Neural cell (in vitro differentiated cells): ENCODE data around the gene SERPINB6. TPM values are rescaled to one million over a fixed set of nuclear protein-coding genes. Genes with fewer than 3 reads are reported as not detected.

ENCODE experiments used
- H2AFZ ChIP-seq: fragments of 200-600, 300-800 bp; sonication (generic), shearing (Covaris generic); 2 replicates; pipeline ENCODE4 v1.6.0; 2014; ENCODE audit warnings: low read depth, mild to moderate bottlenecking, antibody characterized with exemption, low read length, moderate library complexity
- H3F3A ChIP-seq: fragments of 200-600 bp; shearing (Covaris generic); 2 replicates; pipeline ENCODE4 v1.6.1; 2016; ENCODE audit warnings: mild to moderate bottlenecking, moderate library complexity, mixed read lengths, antibody characterized with exemption, low read length; ENCODE audit not compliant: insufficient read depth, poor library complexity, severe bottlenecking
- H3K27ac ChIP-seq: fragments of 200-600, 300-800 bp; sonication (generic), shearing (Covaris generic); 2 replicates; pipeline ENCODE4 v1.5.1; 2014; ENCODE audit warnings: mild to moderate bottlenecking, low read length, moderate library complexity
- H3K27me3 ChIP-seq: fragments of 300-800, 200-600 bp; sonication (generic), shearing (Covaris generic); 2 replicates; pipeline ENCODE4 v1.6.0; 2014; ENCODE audit warnings: mild to moderate bottlenecking, low read depth, low read length, moderate library complexity; ENCODE audit not compliant: insufficient read depth
- H3K36me3 ChIP-seq: fragments of 300-800, 200-600 bp; sonication (generic), shearing (Covaris generic); 2 replicates; pipeline ENCODE4 v1.5.1; 2014; ENCODE audit warnings: mild to moderate bottlenecking, antibody characterized with exemption, low read length, moderate library complexity; ENCODE audit not compliant: insufficient read depth
- H3K4me2 ChIP-seq: fragments of 300-800, 200-600 bp; sonication (generic), shearing (Covaris generic); 2 replicates; pipeline ENCODE4 v1.6.0; 2014; ENCODE audit warnings: mild to moderate bottlenecking, low read length
- H3K4me3 ChIP-seq: fragments of 300-800, 200-600 bp; sonication (generic), shearing (Covaris generic); 2 replicates; pipeline ENCODE4 v1.5.1; 2014; ENCODE audit warnings: mild to moderate bottlenecking, low read length, moderate library complexity
- H3K79me2 ChIP-seq: fragments of 200-600 bp; shearing (Covaris generic); replicated peaks from 2 replicates; pipeline ENCODE4 v1.6.0; 2014; ENCODE audit warnings: mild to moderate bottlenecking, low read length, moderate library complexity; ENCODE audit not compliant: insufficient read depth
- H3K9ac ChIP-seq: fragments of 300-800, 200-600 bp; sonication (generic), shearing (Covaris generic); 2 replicates; pipeline ENCODE4 v1.6.1; 2016; ENCODE audit warnings: mild to moderate bottlenecking, low read length, mixed read lengths
- H3K9me2 ChIP-seq: fragments of 200-600 bp; shearing (Covaris generic); 2 replicates; pipeline ENCODE4 v1.6.1; 2016; ENCODE audit warnings: mild to moderate bottlenecking, low read length, mixed read lengths; ENCODE audit not compliant: insufficient read depth
- H3K9me3 ChIP-seq: fragments of 200-600, 300-800 bp; sonication (generic), shearing (Covaris generic); 2 replicates; pipeline ENCODE4 v1.6.1; 2016; ENCODE audit warnings: mild to moderate bottlenecking, mixed run types, low read length, moderate library complexity, mixed read lengths
- H4K20me1 ChIP-seq: fragments of 200-600 bp; shearing (Covaris generic); 2 replicates; pipeline ENCODE4 v1.6.1; 2016; ENCODE audit warnings: mild to moderate bottlenecking, mixed run types; ENCODE audit not compliant: insufficient read depth
- EP300 ChIP-seq: fragments of 450-650 bp; conservative IDR thresholded peaks from 2 replicates; pipeline ENCODE4 v1.6.1; 2014; ENCODE audit warnings: antibody characterized with exemption, mild to moderate bottlenecking, moderate library complexity; ENCODE audit not compliant: poor library complexity, severe bottlenecking
- EZH2 ChIP-seq: fragments of 200-600, 300-800 bp; shearing (Covaris generic), sonication (generic); IDR thresholded peaks from 2 replicates; pipeline ENCODE4 v1.6.1; 2014; ENCODE audit warnings: antibody characterized with exemption, low read length, borderline replicate concordance, mild to moderate bottlenecking; ENCODE audit not compliant: insufficient read depth, poor library complexity, severe bottlenecking
- MXI1 ChIP-seq: fragments of 450-650 bp; conservative IDR thresholded peaks from 2 replicates; pipeline ENCODE4 v1.6.1; 2014; ENCODE audit warnings: antibody characterized with exemption, mild to moderate bottlenecking; ENCODE audit not compliant: poor library complexity, severe bottlenecking
- POLR2AphosphoS5 ChIP-seq: IDR thresholded peaks from 2 replicates; pipeline ENCODE4 v1.6.1; 2012
- RAD21 ChIP-seq: fragments of 450-650 bp; conservative IDR thresholded peaks from 2 replicates; pipeline ENCODE4 v1.6.1; 2014; ENCODE audit warnings: antibody characterized with exemption, mild to moderate bottlenecking, moderate library complexity
- SMC3 ChIP-seq: fragments of 450-650 bp; conservative IDR thresholded peaks from 2 replicates; pipeline ENCODE4 v1.6.1; 2014; ENCODE audit warnings: antibody characterized with exemption, mild to moderate bottlenecking, moderate library complexity; ENCODE audit not compliant: poor library complexity
- TAF1 ChIP-seq: IDR thresholded peaks from 2 replicates; pipeline ENCODE4 v1.6.1; 2012; ENCODE audit warnings: low read depth
- polyA plus RNA-seq: library from polyadenylated mRNA; depleted of rRNA; stranded (reverse); fragments of >200 nt; gene quantifications from 2 replicates; pipeline ENCODE4 v1.2.3, GENCODE V29; 2014
- TF ChIP-seq, protein P1 (sequence below): fragments of 450-650 bp; IDR thresholded peaks from 2 replicates; pipeline ENCODE4 v1.5.1; 2014; ENCODE audit warnings: antibody characterized with exemption, mild to moderate bottlenecking, moderate library complexity; ENCODE audit not compliant: poor library complexity, severe bottlenecking
- TF ChIP-seq, protein P2 (sequence below): IDR thresholded peaks from 2 replicates; pipeline ENCODE4 v1.6.1; 2012; ENCODE audit warnings: borderline replicate concordance

The SERPINB6 gene
- polyA plus RNA-seq, 1 donor from 2014 or later, result 2.3 TPM

DNA sequence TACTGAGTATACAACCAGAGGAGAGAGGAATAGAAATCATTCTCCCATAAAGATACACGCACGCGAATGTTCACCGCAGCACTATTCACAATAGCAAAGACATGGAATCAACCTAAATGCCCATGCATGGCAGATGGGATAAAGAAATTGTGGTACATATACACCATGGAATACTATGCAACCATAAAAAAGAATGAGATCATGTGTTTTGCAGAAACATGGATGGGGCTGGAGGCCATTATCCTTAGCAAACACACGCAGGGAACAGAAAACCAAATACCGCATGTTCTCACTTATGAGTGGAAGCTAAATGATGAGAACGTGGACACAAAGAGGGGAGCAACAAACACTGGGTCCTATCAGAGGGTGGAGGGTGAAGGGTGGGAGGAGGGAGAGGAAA lies 3.4 kb downstream of the SERPINB6 start:
- H3K4me3 ChIP-seq, result no peak overlapping the region
- no peak for TF ChIP-seq TAF1
- TF ChIP-seq, protein P1, sequence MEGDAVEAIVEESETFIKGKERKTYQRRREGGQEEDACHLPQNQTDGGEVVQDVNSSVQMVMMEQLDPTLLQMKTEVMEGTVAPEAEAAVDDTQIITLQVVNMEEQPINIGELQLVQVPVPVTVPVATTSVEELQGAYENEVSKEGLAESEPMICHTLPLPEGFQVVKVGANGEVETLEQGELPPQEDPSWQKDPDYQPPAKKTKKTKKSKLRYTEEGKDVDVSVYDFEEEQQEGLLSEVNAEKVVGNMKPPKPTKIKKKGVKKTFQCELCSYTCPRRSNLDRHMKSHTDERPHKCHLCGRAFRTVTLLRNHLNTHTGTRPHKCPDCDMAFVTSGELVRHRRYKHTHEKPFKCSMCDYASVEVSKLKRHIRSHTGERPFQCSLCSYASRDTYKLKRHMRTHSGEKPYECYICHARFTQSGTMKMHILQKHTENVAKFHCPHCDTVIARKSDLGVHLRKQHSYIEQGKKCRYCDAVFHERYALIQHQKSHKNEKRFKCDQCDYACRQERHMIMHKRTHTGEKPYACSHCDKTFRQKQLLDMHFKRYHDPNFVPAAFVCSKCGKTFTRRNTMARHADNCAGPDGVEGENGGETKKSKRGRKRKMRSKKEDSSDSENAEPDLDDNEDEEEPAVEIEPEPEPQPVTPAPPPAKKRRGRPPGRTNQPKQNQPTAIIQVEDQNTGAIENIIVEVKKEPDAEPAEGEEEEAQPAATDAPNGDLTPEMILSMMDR, result no peak
- TF ChIP-seq, protein P2, sequence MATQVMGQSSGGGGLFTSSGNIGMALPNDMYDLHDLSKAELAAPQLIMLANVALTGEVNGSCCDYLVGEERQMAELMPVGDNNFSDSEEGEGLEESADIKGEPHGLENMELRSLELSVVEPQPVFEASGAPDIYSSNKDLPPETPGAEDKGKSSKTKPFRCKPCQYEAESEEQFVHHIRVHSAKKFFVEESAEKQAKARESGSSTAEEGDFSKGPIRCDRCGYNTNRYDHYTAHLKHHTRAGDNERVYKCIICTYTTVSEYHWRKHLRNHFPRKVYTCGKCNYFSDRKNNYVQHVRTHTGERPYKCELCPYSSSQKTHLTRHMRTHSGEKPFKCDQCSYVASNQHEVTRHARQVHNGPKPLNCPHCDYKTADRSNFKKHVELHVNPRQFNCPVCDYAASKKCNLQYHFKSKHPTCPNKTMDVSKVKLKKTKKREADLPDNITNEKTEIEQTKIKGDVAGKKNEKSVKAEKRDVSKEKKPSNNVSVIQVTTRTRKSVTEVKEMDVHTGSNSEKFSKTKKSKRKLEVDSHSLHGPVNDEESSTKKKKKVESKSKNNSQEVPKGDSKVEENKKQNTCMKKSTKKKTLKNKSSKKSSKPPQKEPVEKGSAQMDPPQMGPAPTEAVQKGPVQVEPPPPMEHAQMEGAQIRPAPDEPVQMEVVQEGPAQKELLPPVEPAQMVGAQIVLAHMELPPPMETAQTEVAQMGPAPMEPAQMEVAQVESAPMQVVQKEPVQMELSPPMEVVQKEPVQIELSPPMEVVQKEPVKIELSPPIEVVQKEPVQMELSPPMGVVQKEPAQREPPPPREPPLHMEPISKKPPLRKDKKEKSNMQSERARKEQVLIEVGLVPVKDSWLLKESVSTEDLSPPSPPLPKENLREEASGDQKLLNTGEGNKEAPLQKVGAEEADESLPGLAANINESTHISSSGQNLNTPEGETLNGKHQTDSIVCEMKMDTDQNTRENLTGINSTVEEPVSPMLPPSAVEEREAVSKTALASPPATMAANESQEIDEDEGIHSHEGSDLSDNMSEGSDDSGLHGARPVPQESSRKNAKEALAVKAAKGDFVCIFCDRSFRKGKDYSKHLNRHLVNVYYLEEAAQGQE, result no peak
- no peak for TF ChIP-seq EZH2
- no peaks in the 10 kb centered on the region for H3K9me2 ChIP-seq
- no peaks in the 10 kb centered on the region for H3K36me3 ChIP-seq
- H3K79me2 ChIP-seq, result no peaks in the 10 kb centered on the region
- H2AFZ ChIP-seq, result no peak overlapping the region
- no peaks in the 10 kb centered on the region for H4K20me1 ChIP-seq
- no peaks in the 10 kb centered on the region for H3K9me3 ChIP-seq
- no peaks in the 10 kb centered on the region for H3F3A ChIP-seq
- H3K27me3 ChIP-seq, result peaks cover 11% of the 10 kb centered on the region
- H3K27ac ChIP-seq, result no peak overlapping the region
- H3K4me2 ChIP-seq, result no peak overlapping the region
- no peak overlapping the region for H3K9ac ChIP-seq

GRCh38 chr6:2966347-2966746 lies 5.0 kb downstream of the SERPINB6 start:
- no peak for TF ChIP-seq EP300
- no peak for TF ChIP-seq MXI1
- TF ChIP-seq POLR2AphosphoS5, result no peak
- TF ChIP-seq EZH2, result no peak
- TF ChIP-seq SMC3, result no peak
- no peak for TF ChIP-seq RAD21
- TF ChIP-seq, protein P2, result no peak
- TF ChIP-seq, protein P1, result no peak
- no peak for TF ChIP-seq TAF1
- Histone ChIP-seq H3K36me3 (no peaks in the 10 kb centered on the region), H4K20me1 (no peaks in the 10 kb centered on the region), H2AFZ (no peak overlapping the region), H3K27ac (no peak overlapping the region), H3K9me3 (no peaks in the 10 kb centered on the region), H3K9ac (no peak overlapping the region), H3K4me2 (no peak overlapping the region), H3K9me2 (no peaks in the 10 kb centered on the region), H3K4me3 (no peak overlapping the region), H3K79me2 (no peaks in the 10 kb centered on the region), H3K27me3 (peaks cover 6% of the 10 kb centered on the region), H3F3A (no peaks in the 10 kb centered on the region)
